Activated CD4-positive, alpha-beta T cell treated with anti-CD3 and anti-CD28 coated beads, Interleukin-2, Interleukin-4, amounts not matched to agents 100 ng/mL and 50 ng/mL, durations not matched to agents 16 hours and 8 hours (primary cell): Measurements from ENCODE around the gene RENBP.

Experiments
- DNase-seq: peaks from one replicate; pipeline ENCODE4 v3.0.0-alpha.2; 2020; ENCODE audit warnings: low spot score

RENBP gene

GRCh38 chrX:153917869-153918268 lies 26.6 kb downstream of the RENBP start:
- no peak for DNase-seq

- no peak for DNase-seq
Observed at GRCh38 chrX:153913701-153914100, 30.7 kb downstream of the RENBP start.

- DNase-seq = no peak
Observed at GRCh38 chrX:153913211-153913610, 31.2 kb downstream of the RENBP start.

DNA sequence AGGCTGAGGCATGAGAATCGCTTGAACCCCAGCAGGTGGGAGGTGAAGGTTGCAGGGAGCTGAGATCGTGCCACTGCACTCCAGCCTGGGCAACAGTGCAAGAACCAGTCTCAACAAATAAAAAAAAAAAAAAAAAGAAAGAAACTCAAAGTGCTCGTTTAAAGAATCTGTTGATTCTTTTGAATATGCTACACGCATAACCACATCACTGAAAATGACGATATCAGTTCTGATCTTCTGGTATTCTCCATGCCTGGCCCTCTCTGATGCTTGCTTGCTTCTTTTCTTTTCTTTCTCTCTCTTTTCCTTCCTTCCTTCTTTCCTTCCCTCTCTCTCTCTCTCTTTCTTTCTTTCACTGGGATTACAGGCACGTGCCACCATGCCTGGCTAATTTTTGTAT lies 32.6 kb downstream of the RENBP start:
- DNase-seq = no peak

DNA sequence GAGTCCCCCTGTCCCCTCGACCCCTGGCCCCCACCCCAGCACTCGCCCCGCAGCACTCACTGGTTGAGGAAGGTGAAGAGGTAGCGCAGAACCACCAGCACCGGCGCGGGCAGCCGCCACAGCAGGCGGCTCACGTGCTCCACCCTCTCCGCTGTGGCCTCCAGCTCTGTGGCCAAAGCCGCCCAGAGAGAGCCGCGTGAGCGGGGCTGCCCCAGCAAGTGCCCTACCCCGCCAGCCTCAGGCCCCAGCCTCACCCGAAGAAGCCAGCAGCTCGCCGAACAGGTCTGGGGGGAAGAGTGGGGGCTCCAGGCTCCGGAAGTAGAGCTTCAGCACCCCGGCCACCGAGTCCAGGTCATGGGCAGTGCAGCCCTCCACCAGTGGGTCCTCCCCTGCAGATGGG lies 34.0 kb downstream of the RENBP start:
- DNase-seq = no peak

- DNase-seq = no peak
Observed at GRCh38 chrX:153909980-153910360, 34.5 kb downstream of the RENBP start.

DNA sequence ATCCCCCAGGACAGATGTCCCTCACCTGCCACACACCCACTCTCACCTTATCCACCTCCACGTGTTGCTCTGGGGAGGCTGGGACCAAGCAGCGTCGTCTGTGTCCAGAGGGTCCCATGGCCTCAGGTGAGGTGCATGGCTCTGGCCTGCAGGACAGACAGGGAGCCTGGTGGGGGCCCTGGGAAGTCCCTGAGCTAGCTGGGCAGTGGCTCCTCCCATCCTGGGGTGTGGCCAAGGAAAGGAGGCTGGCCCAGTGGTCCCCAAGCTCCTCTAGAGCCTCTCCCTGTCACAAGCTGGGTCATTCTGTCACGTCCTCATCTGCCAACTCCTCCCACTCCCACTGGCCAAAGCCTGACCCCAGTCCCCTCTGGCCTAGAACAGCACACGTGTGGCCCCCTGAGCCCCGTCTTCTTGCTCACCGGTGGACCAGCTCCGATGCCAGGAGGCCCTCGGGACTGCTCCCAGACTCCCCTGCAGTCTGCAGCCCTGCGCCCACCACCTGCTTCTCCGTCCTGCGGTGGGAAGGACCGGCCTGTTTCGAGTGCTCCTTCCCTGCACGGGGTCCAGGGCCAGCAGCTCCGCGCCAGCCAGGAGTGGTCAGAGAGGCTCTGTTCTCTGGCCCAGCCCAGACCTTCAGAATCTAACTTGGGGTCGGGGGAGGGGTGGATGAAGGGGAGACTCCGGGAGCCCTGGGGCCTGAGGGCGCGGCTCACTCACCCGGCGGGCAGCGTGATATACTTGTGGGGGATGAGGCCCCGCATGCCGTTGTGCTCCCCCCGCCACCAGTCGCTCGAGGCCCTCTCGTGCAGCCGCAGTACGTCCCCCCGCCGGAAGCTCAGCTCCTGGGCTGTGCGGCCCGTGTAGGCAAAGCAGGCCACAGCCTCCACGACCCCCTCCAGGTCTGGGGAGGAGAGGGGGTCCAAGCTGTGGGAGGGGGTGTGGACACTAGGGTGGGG lies 35.1 kb downstream of the RENBP start:
- no peak for DNase-seq

- DNase-seq = no peak
Observed at GRCh38 chrX:153908219-153908860, 36.1 kb downstream of the RENBP start.

- DNase-seq = no peak
Observed at GRCh38 chrX:153907456-153907855, 37.0 kb downstream of the RENBP start.

DNA sequence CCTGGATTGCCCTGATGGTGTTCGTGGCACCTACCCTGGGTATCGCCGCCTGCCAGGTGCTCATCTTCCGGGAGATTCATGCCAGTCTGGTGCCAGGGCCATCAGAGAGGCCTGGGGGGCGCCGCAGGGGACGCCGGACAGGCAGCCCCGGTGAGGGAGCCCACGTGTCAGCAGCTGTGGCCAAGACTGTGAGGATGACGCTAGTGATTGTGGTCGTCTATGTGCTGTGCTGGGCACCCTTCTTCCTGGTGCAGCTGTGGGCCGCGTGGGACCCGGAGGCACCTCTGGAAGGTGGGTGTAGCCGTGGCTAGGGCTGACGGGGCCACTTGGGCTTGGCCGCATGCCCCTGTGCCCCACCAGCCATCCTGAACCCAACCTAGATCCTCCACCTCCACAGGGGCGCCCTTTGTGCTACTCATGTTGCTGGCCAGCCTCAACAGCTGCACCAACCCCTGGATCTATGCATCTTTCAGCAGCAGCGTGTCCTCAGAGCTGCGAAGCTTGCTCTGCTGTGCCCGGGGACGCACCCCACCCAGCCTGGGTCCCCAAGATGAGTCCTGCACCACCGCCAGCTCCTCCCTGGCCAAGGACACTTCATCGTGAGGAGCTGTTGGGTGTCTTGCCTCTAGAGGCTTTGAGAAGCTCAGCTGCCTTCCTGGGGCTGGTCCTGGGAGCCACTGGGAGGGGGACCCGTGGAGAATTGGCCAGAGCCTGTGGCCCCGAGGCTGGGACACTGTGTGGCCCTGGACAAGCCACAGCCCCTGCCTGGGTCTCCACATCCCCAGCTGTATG lies 38.1 kb downstream of the RENBP start:
- no peak for DNase-seq

DNA sequence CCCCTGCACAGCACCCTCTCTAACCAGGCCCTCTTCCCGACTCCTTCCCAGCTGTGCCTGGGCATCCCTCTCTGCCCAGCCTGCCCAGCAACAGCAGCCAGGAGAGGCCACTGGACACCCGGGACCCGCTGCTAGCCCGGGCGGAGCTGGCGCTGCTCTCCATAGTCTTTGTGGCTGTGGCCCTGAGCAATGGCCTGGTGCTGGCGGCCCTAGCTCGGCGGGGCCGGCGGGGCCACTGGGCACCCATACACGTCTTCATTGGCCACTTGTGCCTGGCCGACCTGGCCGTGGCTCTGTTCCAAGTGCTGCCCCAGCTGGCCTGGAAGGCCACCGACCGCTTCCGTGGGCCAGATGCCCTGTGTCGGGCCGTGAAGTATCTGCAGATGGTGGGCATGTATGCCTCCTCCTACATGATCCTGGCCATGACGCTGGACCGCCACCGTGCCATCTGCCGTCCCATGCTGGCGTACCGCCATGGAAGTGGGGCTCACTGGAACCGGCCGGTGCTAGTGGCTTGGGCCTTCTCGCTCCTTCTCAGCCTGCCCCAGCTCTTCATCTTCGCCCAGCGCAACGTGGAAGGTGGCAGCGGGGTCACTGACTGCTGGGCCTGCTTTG lies 38.9 kb downstream of the RENBP start:
- DNase-seq = no peak

- no peak for DNase-seq
Observed at GRCh38 chrX:153903991-153904957, 40.2 kb downstream of the RENBP start, which contains the start of gene AVPR2. TSS of gene AVPR2 (plus strand) at chrX:153904673. CDS start at chrX:153905146, 473 bp downstream.

DNA sequence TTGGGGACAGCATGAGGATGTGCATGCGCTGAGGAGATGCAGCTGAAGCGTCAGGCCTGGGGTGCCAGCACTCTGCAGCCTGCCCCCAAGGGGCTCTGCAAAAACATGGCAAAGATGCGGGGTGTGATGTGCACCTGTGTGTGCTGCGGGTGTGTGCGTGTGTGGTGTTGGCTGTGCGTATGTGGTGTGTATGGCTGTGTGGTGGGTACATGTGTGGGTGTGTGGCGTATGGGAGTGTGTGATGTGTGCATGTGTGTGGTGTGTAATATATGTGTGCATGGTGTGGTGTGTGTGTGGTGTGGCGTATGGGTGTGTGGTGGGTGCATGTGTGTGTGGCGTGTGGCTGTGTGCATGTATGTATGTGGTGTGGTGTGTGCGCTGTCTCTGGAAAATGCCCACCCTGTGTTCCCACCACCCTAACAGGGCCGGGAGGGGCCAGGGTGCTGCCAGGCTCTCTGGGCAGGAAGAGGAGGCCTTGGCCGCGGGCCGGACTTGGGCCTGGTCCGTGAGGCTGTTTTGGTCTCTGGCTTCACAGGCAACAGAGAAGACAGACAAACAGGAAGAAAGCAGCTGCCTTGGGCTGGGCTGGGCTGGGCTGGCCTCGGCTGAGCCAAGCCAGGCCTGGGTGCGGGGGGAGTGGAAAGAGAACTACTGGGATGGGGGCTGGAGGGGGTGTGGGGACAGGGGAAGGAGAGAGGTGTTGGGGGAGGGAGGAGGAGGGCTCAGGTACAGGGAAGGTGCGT lies 41.0 kb downstream of the RENBP start:
- DNase-seq = no peak

- DNase-seq = no peak
Observed at GRCh38 chrX:153902385-153902784, 42.1 kb downstream of the RENBP start.

GRCh38 chrX:153901753-153902140 lies 42.7 kb downstream of the RENBP start:
- DNase-seq = no peak

GRCh38 chrX:153900831-153901752 lies 43.4 kb downstream of the RENBP start:
- DNase-seq = peak; percentile 62

- no peak for DNase-seq
Observed at GRCh38 chrX:153897899-153898298, 46.5 kb downstream of the RENBP start.

DNA sequence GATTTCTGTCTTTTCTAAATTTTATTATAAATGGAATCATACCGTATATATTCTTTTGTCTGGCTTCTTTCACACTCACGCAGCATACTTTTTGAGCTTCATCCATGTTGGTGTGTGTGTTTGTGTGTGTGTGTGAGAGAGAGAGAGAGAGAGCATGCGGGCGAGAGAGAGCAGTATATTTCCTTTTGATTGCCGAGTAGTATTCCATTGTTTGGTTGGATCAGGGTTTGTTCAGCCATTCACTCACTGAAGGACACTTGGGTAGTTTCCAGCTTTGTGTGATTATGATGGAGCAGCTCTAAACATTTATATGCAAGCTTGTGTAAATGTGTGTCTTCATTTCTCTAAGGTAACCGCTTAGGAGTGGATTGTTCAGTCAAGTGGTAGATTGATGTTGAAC lies 55.3 kb downstream of the RENBP start:
- DNase-seq = no peak

DNA sequence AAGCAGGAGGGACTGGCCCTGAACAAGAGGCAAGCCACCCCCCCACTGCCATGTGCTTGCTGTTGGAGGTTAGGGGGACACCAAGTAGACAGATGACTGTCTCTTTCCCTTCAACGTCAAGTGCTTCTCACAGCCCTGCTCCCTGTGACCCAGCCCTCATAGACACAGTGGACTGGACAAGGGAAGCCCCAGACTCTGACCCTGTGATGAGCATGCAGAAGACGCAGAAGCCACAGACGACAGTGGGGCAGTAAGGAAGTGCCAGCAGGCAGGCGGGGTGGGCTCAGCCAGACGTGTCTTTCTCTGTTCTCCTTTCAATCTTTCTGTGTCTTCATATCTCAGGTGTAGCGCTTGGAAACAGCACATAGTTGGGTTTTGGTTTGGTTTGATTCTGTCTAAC lies 56.1 kb downstream of the RENBP start:
- no peak for DNase-seq
